ENCODE measurements around the gene VAC14. TPM values are rescaled to one million over a fixed set of nuclear protein-coding genes. Genes with fewer than 3 reads are reported as not detected.
"Not testable (repeated sequence)": the region's sequence is repeated elsewhere in the genome, so short reads cannot be mapped to it uniquely, and the experiment has no call there.

The VAC14 gene
- 10 to 100 TPM; 16.8 to 27.2 (median 27.2) TPM for polyA plus RNA-seq

DNA sequence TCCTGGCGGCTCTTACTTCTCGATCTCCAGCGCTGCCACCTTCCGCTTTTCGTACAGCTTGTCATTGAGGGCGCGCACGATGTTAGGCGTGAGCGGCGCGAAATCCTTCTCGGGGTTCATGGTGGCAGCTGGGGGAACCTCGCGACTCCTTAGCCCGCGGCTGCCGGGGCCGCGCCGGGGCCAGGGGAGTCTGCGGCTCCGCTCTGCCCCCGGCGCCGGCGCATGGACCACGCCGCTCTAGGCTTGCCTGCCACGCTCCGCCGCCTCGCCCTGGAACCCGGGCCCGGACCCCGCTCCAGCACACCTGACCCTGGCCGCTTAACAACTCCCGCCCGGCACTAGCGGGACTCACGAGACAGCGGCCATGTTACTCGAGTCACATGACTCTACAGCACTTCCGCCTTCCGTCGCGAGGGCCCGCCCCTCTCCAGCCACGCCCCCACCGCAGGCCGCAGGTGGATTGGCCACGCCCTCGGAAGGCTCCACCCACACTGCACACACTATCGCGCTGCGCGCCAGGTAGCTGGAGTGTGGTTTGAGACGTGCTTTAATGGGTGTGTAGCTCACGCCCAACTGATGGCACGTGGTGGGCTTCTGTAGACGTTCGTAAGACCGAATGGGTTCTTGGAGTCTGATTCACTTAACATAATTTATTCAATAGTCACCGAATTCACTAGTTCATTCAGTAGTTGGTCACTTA lies at the start of gene VAC14:
Gene VAC14, minus strand, starts transcription at position 378 of the 700 bp plus-strand sequence. Its CDS starts 258 bp downstream, at position 120.
- H3K27ac ChIP-seq (ENCODE audit: low read depth, low read length), result no peak within 1 kb of the TSS
- WGBS, 3 donors, result 0 to 1% (median 0%) methylated on average over 62 to 64 of the region's 64 CpGs

DNA sequence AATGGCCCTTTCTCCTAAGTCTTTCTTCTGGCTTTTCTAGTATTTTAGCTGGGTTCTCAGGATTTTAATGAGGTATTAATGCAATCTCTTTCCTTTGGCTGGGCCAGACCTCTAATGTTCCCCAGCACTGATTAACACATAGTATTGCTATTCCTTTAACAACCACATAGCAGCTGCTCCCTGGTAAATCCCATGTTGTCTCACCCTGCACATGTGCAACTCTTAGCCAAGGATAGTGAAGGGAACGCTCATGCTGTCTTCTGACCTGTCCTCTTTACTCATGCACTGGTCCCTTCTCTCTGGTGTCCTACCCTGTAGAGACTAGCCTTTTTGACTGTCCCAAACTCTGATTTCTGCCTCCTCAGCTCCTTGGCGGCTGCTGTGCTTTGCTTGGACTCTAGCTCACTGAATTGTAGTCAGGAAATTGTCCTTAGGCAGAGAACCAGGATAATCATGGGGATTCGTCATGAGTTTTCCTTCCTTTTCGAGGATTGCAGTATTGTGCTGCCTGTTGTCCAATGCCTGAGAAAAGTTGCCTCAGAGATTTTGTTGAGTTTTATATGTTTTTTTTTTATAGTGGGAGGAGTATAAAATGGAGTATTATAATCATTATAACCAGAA lies 22.6 kb upstream of the VAC14 start:
- 67 to 86% (median 83%) methylated on average over 1 of the region's 4 CpGs for WGBS, 3 donors

DNA sequence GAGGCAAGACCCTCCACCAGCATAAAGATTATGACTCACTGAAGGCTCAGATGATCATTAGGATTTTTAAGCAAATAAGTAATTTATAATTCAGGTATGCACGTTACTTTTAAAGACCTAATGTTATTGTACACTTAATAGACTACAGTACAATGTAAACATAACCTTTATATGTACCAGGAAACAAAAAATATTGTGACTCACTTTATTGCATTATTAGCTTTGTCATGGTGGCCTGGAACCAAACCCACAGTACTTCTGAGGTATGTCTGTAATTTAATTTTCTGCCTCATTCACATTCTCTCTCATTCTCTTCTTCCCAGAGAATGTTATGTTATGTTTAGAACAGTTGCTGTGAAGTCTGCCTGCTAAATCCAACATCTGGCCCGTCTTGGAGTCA lies 21.8 kb upstream of the VAC14 start:
- H3K27ac ChIP-seq (ENCODE audit: low read depth, low read length), result not testable (repeated sequence)
- WGBS, 3 donors, result 50 to 60% (median 58%) methylated on average over 1 of the region's 2 CpGs

More for the DNA sequence above, 22.6 kb upstream of the VAC14 start:
- H3K27ac ChIP-seq (ENCODE audit: low read depth, low read length), result not testable (repeated sequence)

DNA sequence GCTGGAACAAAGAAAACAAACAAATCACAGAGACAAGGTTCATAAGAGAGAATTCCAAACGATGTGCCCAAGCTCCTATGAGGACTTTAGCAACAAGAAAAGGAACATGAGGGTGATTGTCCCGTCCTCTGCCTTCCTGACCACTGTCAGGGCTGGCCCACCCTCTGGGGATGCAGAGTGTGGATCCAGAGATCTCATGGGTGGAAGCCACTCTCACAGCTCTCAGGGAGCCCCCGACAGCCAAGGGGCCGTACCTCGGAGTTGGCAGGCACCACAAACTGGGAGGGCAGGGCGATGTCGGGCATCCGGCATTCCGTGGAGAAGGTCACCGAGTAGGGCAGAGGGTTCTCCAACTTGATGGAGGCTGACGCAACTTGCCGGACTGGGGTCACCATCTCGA lies 17.1 kb upstream of the VAC14 start:
- WGBS, 3 donors, result 78 to 87% (median 85%) methylated on average over 9 to 12 of the region's 13 CpGs
- not testable (repeated sequence) for H3K27ac ChIP-seq (ENCODE audit: low read depth, low read length)

DNA sequence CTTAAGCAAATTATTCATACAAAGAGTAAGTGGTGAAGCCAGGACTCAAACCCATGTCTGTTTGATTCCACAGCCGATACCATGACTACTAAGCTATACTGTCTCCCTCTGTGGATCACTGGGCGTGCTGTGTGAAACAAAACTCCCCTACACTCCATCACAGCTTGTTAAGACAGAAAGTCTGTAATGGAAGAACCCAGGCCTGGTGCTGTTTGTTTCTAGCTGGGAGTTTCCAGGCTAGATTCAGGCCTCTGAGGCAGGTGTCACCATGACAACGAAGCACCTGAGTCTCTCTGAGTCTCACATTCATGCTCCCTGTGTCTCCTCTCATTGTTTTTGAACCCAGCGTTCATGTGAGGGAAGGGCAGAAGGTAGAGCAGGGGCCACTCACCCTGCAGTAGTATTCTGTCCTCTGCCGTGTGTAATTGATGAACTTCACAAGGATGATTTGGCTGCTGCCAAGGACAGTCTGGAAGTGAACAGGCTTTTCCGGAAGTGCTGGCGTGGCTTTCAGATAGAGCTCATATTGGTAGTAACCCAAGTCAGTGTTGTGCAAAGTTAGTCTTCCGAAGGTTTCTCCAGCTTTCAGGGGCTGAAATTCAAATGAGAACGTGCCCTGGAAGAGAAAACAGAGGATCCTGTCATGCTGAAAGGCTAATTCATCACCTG lies 8.6 kb upstream of the VAC14 start:
- H3K27ac ChIP-seq (ENCODE audit: low read depth, low read length), result no peak overlapping the region
- 57 to 70% (median 70%) methylated on average over 9 of the region's 9 CpGs for WGBS, 3 donors

DNA sequence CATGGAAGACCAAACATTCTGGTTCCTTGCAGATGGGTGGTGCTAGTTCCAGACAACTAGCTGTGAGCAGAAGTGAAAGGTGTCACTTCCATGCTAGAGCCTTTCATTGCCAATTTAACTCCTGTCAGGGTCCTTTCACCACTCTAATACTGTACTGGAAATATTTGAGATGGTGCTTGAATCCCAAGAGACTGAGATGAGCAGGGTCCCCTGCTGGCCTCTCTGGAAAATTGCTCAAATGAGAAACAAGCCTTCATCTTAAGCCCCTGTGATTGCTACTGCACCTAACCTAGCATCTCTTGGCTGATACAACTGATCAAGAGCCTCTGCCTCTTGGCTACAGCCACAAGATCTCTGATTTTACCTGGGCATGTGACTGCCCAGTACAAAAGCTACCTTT lies 7.4 kb upstream of the VAC14 start:
- H3K27ac ChIP-seq (ENCODE audit: low read depth, low read length), result no peak overlapping the region

DNA sequence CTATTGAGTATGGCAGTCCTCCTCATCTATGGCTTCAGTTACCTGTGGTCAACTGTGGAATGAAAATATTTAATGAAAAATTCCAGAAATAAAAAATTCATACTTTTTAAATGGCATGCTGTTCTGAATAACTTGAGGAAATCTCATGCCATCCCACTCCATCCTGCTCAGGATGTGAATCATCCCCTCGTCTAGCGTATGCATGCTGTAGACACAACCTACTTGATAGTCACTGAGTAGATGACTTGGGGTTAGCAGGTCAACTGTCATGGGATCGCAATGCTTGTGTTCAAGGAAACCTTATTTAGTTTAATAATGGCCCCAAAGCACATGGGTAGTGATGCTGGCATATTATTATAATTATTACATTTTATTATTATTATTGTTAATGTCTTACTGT lies 4.8 kb upstream of the VAC14 start:
- H3K27ac ChIP-seq (ENCODE audit: low read depth, low read length), result no peak overlapping the region
- 68 to 76% (median 73%) methylated on average over 3 of the region's 3 CpGs for WGBS, 3 donors

DNA sequence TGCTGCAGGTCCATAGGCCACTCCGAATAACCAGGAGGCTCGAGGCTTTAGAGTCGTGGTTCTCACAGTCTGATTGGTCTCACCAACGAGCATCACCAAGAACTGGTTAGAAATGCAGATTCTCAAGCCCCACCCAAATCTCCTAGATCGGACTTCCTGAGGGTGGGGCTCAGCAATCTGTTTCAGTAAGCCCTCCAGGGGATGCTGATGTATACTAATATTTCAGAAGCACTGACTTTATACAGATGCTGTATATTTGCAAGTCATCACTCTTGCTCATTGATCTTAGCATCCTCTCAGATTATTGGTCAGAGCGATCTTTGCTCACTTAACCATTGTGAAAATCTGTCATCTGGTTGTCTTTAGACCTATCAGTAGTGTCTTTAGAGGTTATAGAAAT lies 4.4 kb upstream of the VAC14 start:
- no peak overlapping the region for H3K27ac ChIP-seq (ENCODE audit: low read depth, low read length)
- 67 to 77% (median 68%) methylated on average over 6 of the region's 6 CpGs for WGBS, 3 donors

DNA sequence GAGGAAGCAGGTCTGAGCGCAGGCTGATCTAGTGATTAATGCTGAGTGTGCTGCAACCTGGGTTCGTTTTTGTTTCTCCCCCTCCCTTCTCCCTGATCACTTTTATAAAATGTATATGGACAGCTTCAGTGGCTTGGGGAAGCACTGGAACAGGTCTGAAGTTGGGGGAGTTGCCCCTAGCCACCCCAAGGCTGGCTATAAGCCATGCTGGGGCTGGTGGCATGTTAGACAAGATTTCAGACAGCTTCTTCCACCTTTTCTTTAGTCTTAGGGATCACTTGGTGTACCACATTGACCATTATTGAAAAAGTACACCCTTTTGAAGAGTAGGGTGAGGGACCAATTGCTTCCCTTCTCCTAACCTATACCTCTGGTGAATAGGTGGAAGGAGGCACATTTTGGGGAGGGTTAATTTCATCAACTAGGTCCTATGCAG lies 3.8 kb upstream of the VAC14 start:
- WGBS, 3 donors, result 48 to 53% (median 53%) methylated on average over 2 of the region's 2 CpGs
- H3K27ac ChIP-seq (ENCODE audit: low read depth, low read length), result no peak overlapping the region

DNA sequence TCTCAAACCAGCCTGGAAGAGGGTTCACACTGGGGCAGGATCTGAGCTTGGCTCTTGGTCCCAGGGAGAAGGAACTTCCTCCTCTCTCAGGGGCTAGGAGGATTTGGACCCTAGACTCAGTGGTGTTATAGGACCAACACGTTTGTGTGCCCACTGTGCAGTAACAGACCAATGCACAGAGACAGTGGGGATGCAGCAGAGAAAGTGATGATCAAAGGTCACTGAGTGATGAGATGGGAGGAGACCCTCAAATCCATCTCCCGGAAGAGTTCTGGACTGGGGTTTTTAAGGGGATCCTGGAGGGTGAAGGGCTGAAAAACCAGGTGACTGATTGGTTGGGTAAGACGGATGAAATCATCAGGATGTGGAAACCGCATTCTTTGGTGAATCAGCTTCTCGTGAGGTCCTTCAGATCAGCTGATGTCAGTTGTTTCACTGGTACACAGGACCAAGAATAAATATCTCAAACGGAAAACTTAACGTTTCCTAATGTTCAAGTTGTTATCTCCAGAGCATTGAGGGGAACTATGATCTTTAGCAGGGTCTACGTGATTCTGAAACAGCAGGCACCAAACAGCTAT lies 3.3 kb upstream of the VAC14 start:
- WGBS, 3 donors, result 58 to 62% (median 62%) methylated on average over 8 of the region's 8 CpGs
- no peak overlapping the region for H3K27ac ChIP-seq (ENCODE audit: low read depth, low read length)

DNA sequence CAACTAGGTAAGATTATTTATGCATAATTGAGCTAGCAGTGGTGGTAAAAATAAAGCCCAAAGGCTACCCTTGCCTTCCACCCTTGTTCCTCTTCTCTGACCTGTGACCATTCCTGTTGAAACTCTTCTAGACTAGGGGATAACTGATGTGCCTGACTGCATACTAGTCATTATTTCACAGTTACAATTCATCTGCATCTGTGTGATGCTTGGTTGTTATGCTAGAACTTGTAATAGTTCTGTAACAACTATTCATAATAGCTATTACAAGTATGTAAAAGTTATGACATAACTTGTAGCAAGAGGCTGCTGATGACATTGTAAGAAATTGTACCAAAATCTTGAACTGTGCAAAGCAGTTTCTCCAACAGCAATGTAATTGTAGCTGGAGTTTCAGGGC lies 2.4 kb upstream of the VAC14 start:
- no peak overlapping the region for H3K27ac ChIP-seq (ENCODE audit: low read depth, low read length)

DNA sequence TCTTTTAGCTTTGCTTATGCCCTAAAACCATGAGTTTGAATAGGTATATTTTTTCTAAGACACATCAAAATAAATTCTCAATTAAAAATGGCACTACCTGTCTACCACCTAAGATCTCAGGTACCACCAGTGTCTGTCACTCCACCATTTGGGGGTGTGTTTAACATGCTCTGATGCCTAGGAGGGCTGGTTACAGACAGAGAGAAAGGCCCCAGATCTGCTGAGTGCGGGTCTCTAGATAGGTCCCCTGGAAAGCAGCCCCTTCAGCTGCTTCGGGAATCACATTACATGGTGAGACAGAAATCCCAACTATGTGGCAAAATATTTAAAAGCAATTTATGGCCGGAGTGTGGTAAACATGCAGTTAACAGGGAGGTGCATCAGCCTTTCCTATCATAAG lies 653 bp upstream of the VAC14 start:
- 79 to 84% (median 84%) methylated on average over 3 of the region's 3 CpGs for WGBS, 3 donors
- no peak overlapping the region for H3K27ac ChIP-seq (ENCODE audit: low read depth, low read length)

DNA sequence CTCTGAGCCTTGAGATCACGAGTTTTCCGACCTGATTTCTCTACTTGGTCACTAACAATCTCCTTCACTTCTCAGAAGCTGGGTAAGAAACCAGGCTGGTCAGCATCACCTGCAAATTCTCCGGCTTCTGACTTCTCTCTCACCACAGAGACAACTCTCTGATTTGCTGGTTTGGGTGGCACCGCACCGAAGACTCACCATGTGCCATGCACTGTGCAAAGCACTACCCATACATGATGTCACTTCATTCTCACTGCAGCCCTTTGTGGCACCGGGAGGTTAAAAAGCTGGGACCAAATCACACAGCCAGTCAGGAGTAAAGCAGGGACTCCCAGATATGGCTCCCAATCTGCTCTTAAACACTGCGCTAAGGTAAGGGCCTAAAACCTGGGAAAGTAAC lies 647 bp downstream of the VAC14 start:
- H3K27ac ChIP-seq (ENCODE audit: low read depth, low read length), result no peak overlapping the region
- 7 to 14% (median 11%) methylated on average over 7 of the region's 7 CpGs for WGBS, 3 donors

DNA sequence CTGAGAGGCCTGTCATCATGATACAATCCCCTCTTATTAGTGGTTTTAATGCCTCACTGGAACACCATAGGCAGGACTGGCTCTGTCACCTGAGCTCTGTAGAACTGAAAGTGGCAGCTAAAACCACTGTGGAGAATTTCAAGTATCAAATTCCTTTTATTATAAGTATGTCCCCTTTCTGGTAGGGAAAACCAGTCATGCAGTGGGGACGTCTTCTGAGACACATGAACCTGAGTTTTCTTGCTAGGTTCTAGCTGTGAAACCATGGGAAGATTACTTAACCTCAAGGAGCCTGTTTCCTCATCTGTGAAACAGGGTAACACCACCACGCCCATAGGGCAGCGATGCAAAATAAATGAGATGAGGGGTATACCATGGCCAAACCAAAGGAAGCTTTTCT lies 4.7 kb downstream of the VAC14 start:
- WGBS, 3 donors, result 62 to 91% (median 68%) methylated on average over 3 of the region's 3 CpGs
- no peak overlapping the region for H3K27ac ChIP-seq (ENCODE audit: low read depth, low read length)

DNA sequence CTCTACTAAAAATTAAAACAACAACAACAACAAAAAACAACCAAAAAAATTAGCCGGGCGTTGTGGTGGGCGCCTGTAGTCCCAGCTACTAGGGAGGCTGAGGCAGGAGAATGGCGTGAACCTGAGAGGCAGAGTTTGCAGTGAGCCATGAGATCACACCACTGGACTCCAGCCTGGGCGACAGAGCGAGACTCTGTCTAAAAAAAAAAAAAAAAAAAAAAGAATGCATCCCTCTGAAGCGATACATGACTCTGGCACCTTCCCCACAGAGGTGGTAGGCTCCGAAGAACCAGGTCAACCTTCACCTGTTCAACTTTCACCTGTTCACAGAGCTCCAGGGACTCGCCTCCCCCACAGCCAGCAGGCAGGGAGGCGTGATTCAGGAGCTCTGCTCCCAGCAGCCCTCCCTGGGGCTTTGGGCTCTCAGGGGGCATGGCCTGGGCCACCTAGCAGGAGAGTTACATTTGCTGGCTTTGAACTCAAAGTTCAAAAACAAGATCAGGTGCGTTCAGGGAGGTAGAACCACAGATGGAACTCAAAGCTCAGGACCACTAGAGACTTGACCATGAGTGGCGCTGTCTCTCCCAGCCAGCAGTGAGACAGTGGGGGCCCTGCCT lies 5.6 kb downstream of the VAC14 start:
- 89 to 93% (median 92%) methylated on average over 12 of the region's 12 CpGs for WGBS, 3 donors
- H3K27ac ChIP-seq (ENCODE audit: low read depth, low read length), result no peak overlapping the region

DNA sequence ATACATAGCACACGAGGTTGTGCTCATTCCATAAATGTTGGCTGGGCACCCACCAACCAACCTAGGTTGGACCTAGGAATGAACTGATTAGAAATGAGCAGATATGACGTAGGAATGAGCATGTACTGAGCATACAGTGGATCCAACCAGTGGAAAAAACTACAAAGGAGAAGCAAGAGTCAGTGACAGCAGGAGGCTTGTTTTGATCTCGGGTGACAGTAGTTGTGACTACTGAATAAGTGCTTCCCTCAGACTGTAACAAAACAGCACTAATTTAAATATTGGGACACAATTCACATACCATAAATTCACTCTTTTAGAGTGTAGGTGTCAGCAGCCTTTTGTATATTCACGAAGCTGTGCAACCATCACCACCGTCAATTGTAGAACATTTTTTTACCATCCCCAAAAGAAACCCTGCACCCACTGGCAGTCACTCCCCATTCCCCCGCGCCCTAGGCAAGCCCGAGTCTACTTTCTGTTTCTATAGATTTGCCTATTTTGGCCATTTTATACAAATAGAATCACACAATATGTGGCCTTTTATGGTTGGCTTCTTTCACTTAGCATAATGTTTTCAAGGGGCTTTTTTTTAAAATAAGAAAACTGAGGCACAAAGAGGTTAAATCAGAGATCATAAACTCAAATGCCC lies 7.0 kb downstream of the VAC14 start:
- no peak overlapping the region for H3K27ac ChIP-seq (ENCODE audit: low read depth, low read length)
- 85 to 92% (median 88%) methylated on average over 8 of the region's 8 CpGs for WGBS, 3 donors

DNA sequence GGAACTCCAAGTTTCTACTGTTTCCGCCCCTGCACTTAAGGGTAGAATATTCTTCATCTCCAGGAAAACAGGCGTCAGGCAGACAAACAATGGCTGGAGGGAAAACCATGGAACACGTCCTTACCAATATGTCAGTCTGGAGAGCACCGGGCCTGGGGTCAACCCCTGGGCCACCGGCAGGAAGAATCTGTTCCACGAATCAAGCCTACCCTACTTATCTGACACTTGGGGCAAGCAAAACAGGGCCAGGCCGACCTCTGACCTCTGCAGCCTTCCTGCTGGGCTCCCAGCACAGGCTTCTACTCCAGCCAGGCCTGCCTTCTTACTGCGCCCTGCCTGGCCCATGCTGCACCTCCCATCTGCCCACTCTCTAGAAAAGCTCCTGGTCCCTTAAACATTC lies 10.1 kb downstream of the VAC14 start:
- 62 to 80% (median 74%) methylated on average over 8 of the region's 8 CpGs for WGBS, 3 donors
- H3K27ac ChIP-seq (ENCODE audit: low read depth, low read length), result no peak overlapping the region

DNA sequence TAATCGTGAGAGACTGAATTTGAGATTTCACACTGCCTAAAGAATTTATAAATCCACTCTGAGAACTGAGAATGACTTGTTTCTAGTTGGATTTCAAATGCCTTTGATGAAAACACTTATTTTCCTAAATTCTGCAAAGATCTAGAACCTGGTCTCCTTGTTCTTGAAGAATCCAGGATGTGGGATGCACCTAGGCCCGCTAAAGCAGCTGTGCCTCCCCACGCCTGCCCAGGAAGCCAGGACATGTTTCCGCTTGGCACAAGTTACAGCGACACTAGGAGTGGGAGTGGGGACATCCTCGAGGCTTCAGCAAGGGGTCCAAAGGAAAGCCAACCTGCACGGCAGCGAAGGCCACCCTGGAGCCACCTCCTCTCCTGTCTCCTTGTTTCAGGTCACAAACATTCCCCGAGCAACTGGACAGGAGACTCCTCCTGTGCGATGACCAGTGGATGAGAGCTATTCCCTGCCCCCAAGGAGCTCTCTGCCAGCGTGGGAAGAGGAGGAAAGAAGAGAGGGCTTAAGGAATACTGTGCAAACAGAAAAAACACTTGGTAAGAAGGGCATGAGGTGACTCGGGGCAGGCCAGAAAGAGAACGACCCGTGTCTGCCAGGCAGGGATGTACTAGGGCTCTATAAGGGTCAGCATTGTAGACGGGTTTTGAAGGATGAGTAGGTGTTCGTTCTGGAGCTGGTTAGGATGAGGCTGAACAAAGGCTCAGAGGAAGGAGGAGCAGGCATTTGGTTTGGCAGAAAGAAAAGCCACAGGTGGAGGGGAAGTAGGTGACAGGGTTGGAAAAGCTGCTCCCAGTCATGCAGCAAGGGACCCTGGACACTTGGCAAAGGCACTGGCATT lies 11.1 kb downstream of the VAC14 start:
- H3K27ac ChIP-seq (ENCODE audit: low read depth, low read length), result no peak overlapping the region
- WGBS, 3 donors, result 80 to 87% (median 84%) methylated on average over 16 of the region's 16 CpGs

All from adipose tissue (tissue), 3 donors.